Esophagus squamous epithelium (tissue), 5 donors: ENCODE measurements around the gene CYTH2. TPM values are rescaled to one million over a fixed set of nuclear protein-coding genes. Genes with fewer than 3 reads are reported as not detected.

Experiments used
- DNase-seq: peaks from one replicate; lab custom pipeline; 2025; lab: John Stamatoyannopoulos, UW
- H3K27ac ChIP-seq, 4 donors: fragments of 200-600 bp; sonication (generic); one replicate each; pipeline ENCODE4 v1.5.1; 2016 to 2019; ENCODE audit warnings: mild to moderate bottlenecking in 1 of 4
- H3K27me3 ChIP-seq, 4 donors: fragments of 200-600 bp; sonication (generic); 1 replicate in 3 of 4; 2 replicates in 1 of 4; pipeline versions ENCODE4 v1.5.1 to v1.6.0; 2017 to 2021; ENCODE audit warnings: antibody characterized with exemption in 1 of 4
- H3K36me3 ChIP-seq, 3 donors: fragments of 200-600 bp; sonication (generic); one replicate each; pipeline ENCODE4 v1.5.1; 2016 to 2019
- H3K4me1 ChIP-seq, 3 donors: fragments of 200-600 bp; sonication (generic); one replicate each; pipeline ENCODE4 v1.5.1; 2017 to 2019
- H3K4me3 ChIP-seq, 4 donors: fragments of 200-600 bp; sonication (generic); 1 replicate in 3 of 4; 2 replicates in 1 of 4; pipeline ENCODE4 v1.5.1; 2016 to 2019; ENCODE audit warnings: mild to moderate bottlenecking in 2 of 4, moderate library complexity in 1 of 4
- H3K9me3 ChIP-seq, 3 donors: fragments of 200-600 bp; sonication (generic); one replicate each; pipeline ENCODE4 v1.5.1; 2016 to 2019
- POLR2A ChIP-seq, 4 donors: fragments of 450-650 bp; IDR thresholded peaks; one replicate each; pipeline ENCODE4 v1.6.1; 2017; ENCODE audit warnings: antibody characterized with exemption in 4 of 4, mild to moderate bottlenecking in 4 of 4, moderate library complexity in 3 of 4
- WGBS, 2 donors: methylation state at CpG; one replicate each; pipeline ENCODE4 v1.1.5; 2018; 5-methylcytosine and 5-hydroxymethylcytosine counted together
- intact Hi-C: fragments of 100-400 bp; cut with DNase I; formaldehyde crosslinking; loops from one replicate; pipeline ENCODE4 v1.15.0; 2022
- total RNA-seq, 4 donors: library from RNA; depleted of rRNA; stranded (reverse); fragments of >200 nt; gene quantifications; one replicate each; pipeline ENCODE4 v1.1.0, GENCODE V29; 2016
- TF ChIP-seq, protein P1 (sequence below), 6 experiments: fragments of 450-650 bp in 4 of 6; fragments of 200-600 bp in 2 of 6; sonication (generic) in 2 of 6; IDR thresholded peaks; one replicate each; pipeline ENCODE4 v1.5.1; 2016 to 2019; ENCODE audit warnings: antibody characterized with exemption in 6 of 6, mild to moderate bottlenecking in 4 of 6, moderate library complexity in 4 of 6
- donor health status: DM: yes; HTN: yes; CAD: no.

Gene CYTH2
- total RNA-seq, 4 donors from 2014 or later, result 40.8 to 101 (median 47.8) TPM

- Histone ChIP-seq H3K27ac (peak overlapping the region in 3 of 4 donors; percentile 22 to 89 (median 85)), H3K36me3 (no peaks in the 10 kb centered on the region), H3K4me1 (peaks cover 13 to 86% (median 39%) of the 10 kb centered on the region in 3 donors), H3K4me3 (peak overlapping the region in 1 of 4 donors; percentile 37), H3K9me3 (no peaks in the 10 kb centered on the region), H3K27me3 (no peaks in the 10 kb centered on the region)
- no peak for TF ChIP-seq POLR2A (IDR thresholded peaks at IDR 0.05)
- TF ChIP-seq, protein P1, sequence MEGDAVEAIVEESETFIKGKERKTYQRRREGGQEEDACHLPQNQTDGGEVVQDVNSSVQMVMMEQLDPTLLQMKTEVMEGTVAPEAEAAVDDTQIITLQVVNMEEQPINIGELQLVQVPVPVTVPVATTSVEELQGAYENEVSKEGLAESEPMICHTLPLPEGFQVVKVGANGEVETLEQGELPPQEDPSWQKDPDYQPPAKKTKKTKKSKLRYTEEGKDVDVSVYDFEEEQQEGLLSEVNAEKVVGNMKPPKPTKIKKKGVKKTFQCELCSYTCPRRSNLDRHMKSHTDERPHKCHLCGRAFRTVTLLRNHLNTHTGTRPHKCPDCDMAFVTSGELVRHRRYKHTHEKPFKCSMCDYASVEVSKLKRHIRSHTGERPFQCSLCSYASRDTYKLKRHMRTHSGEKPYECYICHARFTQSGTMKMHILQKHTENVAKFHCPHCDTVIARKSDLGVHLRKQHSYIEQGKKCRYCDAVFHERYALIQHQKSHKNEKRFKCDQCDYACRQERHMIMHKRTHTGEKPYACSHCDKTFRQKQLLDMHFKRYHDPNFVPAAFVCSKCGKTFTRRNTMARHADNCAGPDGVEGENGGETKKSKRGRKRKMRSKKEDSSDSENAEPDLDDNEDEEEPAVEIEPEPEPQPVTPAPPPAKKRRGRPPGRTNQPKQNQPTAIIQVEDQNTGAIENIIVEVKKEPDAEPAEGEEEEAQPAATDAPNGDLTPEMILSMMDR (IDR thresholded peaks at IDR 0.05), result no peak
- intact Hi-C loops, result no loop called here
- 58 to 65% methylated on average over 7 to 9 of the region's 10 CpGs for WGBS, 2 donors
- DNase-seq, result no peak
These were observed 22.6 kb downstream of the CYTH2 start for GRCh38 chr19:48491793-48492123.

- Histone ChIP-seq H3K9me3 (no peaks in the 10 kb centered on the region), H3K27me3 (peaks cover 0 to 9% (median 0%) of the 10 kb centered on the region in 4 donors), H3K4me1 (peaks cover 9 to 86% (median 29%) of the 10 kb centered on the region in 3 donors), H3K27ac (peak overlapping the region; percentile 85 to 90 (median 89)), H3K4me3 (peak overlapping the region; percentile 39 to 84 (median 56)), H3K36me3 (no peaks in the 10 kb centered on the region)
- intact Hi-C loops, result no loop called here
- peak in 2 of 4 donors; percentile 48 to 84 for TF ChIP-seq POLR2A (IDR thresholded peaks at IDR 0.05)
- TF ChIP-seq, protein P1 (IDR thresholded peaks at IDR 0.05), result no peak
- WGBS, 2 donors, result 1 to 5% methylated on average over 16 to 25 of the region's 47 CpGs
- DNase-seq, result peak; percentile 96
These were observed 24.0 kb downstream of the CYTH2 start for GRCh38 chr19:48492925-48493717.

- peak overlapping the region; percentile 39 to 84 (median 56) for H3K4me3 ChIP-seq
- intact Hi-C loops, result no loop called here
- peaks cover 0 to 16% (median 0%) of the 10 kb centered on the region in 4 donors for H3K27me3 ChIP-seq
- 18 to 36% methylated on average over 2 to 8 of the region's 70 CpGs for WGBS, 2 donors
- peak overlapping the region; percentile 85 to 90 (median 89) for H3K27ac ChIP-seq
- H3K4me1 ChIP-seq, result peaks cover 11 to 86% (median 22%) of the 10 kb centered on the region in 3 donors
- TF ChIP-seq, protein P1 (IDR thresholded peaks at IDR 0.05), result no peak
- no peak for TF ChIP-seq POLR2A (IDR thresholded peaks at IDR 0.05)
- H3K9me3 ChIP-seq, result no peaks in the 10 kb centered on the region
- no peaks in the 10 kb centered on the region for H3K36me3 ChIP-seq
- DNase-seq, result no peak
These were observed 24.7 kb downstream of the CYTH2 start for GRCh38 chr19:48493718-48494401.

GRCh38 chr19:48495396-48495795 lies 26.2 kb downstream of the CYTH2 start:
- H3K4me1 ChIP-seq, result peaks cover 15 to 86% (median 18%) of the 10 kb centered on the region in 3 donors
- DNase-seq, result no peak
- intact Hi-C loops, result no loop called here
- H3K36me3 ChIP-seq, result no peaks in the 10 kb centered on the region
- TF ChIP-seq, protein P1 (IDR thresholded peaks at IDR 0.05), result no peak
- TF ChIP-seq POLR2A (IDR thresholded peaks at IDR 0.05), result no peak
- H3K27ac ChIP-seq, result peak overlapping the region in 3 of 4 donors; percentile 5 to 54 (median 44)
- H3K27me3 ChIP-seq, result peaks cover 0 to 31% (median 0%) of the 10 kb centered on the region in 4 donors
- H3K9me3 ChIP-seq, result no peaks in the 10 kb centered on the region
- WGBS, 2 donors, result 58 to 82% methylated on average over 5 to 6 of the region's 6 CpGs
- no peak overlapping the region for H3K4me3 ChIP-seq
